ENCODE measurements around the gene CA12. TPM values are rescaled to one million over a fixed set of nuclear protein-coding genes. Genes with fewer than 3 reads are reported as not detected.

Gene CA12
- total RNA-seq, 1 experiment from 2014 or later, result 2.8 TPM

DNA sequence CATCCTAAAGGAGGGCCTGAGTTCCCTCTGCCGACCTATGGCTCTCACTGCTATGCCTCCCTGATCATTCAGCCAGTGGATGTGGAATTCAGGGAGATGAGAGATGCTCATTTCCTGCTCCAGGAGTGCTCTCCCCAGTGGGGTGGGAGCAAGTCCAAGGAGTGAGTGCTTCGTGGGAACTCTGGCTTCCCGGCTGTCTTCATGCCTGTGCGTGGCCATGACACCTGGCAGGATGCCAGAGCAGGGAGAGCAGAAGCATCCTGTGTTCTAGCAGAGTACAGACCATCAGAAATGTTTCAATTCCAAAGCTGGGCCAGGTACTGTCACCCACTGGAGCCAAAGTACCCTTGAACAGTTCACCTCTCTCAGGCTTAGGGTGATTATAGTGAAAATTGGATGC lies 59.1 kb downstream of the CA12 start:
- POLR2A ChIA-PET, result no interaction called here
- ATAC-seq, result no peak
- CTCF ChIA-PET, result interaction anchor here (0.9 kb wide), 1 partner anchor 17 kb away, joined by 5 read pairs; no protein-coding TSS in a partner anchor

DNA sequence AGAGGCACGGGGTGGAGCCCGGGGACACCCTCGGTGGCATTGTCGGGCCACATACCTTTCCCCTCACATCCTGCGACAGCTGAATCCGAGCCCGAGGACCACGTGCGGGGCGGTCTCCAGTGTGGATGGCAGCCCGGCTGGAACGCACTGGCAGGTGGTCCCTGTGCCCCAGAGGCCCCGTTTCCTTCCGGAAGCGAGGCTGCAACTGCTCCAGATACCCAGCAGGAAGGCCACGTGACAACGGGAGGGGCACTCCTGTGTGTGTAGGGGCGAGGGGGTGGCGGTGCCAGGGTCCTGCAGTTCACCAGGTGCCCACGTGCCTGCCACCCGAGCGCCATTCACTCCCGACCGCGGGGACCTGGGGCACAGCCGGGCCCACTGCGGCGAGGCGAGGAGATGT lies 60.2 kb downstream of the CA12 start:
- Mint-ChIP-seq H3K36me3 (no peaks in the 10 kb centered on the region), H3K9me3 (no peaks in the 10 kb centered on the region)
- CTCF ChIA-PET, result no interaction called here
- TF ChIP-seq JUN (CRISPR knock-in tag; IDR thresholded peaks at IDR 0.05) (no peak), ZNF121 (CRISPR knock-in tag; IDR thresholded peaks at IDR 0.05) (no peak), CBFB (CRISPR knock-in tag; IDR thresholded peaks at IDR 0.05; ENCODE audit: low read depth) (no peak), CREM (CRISPR knock-in tag; IDR thresholded peaks at IDR 0.05) (no peak), GRHL2 (CRISPR knock-in tag; IDR thresholded peaks at IDR 0.05; ENCODE audit: insufficient replicate concordance, severe bottlenecking) (no peak), NR2C2 (CRISPR knock-in tag; IDR thresholded peaks at IDR 0.05) (no peak), ZNF416 (CRISPR knock-in tag; IDR thresholded peaks at IDR 0.05) (no peak), NFE2L1 (CRISPR knock-in tag; IDR thresholded peaks at IDR 0.05) (no peak), ZNF423 (CRISPR knock-in tag; IDR thresholded peaks at IDR 0.05) (no peak), ZNF219 (CRISPR knock-in tag; IDR thresholded peaks at IDR 0.05; ENCODE audit: borderline replicate concordance) (no peak)
- TF ChIP-seq, protein P1, sequence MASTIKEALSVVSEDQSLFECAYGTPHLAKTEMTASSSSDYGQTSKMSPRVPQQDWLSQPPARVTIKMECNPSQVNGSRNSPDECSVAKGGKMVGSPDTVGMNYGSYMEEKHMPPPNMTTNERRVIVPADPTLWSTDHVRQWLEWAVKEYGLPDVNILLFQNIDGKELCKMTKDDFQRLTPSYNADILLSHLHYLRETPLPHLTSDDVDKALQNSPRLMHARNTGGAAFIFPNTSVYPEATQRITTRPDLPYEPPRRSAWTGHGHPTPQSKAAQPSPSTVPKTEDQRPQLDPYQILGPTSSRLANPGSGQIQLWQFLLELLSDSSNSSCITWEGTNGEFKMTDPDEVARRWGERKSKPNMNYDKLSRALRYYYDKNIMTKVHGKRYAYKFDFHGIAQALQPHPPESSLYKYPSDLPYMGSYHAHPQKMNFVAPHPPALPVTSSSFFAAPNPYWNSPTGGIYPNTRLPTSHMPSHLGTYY (CRISPR knock-in tag; IDR thresholded peaks at IDR 0.05), result no peak
- TF ChIP-seq, protein P2, sequence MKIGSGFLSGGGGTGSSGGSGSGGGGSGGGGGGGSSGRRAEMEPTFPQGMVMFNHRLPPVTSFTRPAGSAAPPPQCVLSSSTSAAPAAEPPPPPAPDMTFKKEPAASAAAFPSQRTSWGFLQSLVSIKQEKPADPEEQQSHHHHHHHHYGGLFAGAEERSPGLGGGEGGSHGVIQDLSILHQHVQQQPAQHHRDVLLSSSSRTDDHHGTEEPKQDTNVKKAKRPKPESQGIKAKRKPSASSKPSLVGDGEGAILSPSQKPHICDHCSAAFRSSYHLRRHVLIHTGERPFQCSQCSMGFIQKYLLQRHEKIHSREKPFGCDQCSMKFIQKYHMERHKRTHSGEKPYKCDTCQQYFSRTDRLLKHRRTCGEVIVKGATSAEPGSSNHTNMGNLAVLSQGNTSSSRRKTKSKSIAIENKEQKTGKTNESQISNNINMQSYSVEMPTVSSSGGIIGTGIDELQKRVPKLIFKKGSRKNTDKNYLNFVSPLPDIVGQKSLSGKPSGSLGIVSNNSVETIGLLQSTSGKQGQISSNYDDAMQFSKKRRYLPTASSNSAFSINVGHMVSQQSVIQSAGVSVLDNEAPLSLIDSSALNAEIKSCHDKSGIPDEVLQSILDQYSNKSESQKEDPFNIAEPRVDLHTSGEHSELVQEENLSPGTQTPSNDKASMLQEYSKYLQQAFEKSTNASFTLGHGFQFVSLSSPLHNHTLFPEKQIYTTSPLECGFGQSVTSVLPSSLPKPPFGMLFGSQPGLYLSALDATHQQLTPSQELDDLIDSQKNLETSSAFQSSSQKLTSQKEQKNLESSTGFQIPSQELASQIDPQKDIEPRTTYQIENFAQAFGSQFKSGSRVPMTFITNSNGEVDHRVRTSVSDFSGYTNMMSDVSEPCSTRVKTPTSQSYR (CRISPR knock-in tag; IDR thresholded peaks at IDR 0.05), result no peak
- TF ChIP-seq, protein P3, sequence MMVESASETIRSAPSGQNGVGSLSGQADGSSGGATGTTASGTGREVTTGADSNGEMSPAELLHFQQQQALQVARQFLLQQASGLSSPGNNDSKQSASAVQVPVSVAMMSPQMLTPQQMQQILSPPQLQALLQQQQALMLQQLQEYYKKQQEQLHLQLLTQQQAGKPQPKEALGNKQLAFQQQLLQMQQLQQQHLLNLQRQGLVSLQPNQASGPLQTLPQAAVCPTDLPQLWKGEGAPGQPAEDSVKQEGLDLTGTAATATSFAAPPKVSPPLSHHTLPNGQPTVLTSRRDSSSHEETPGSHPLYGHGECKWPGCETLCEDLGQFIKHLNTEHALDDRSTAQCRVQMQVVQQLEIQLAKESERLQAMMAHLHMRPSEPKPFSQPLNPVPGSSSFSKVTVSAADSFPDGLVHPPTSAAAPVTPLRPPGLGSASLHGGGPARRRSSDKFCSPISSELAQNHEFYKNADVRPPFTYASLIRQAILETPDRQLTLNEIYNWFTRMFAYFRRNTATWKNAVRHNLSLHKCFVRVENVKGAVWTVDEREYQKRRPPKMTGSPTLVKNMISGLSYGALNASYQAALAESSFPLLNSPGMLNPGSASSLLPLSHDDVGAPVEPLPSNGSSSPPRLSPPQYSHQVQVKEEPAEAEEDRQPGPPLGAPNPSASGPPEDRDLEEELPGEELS (CRISPR knock-in tag; IDR thresholded peaks at IDR 0.05), result no peak

More for the DNA sequence above, 59.1 kb downstream of the CA12 start:
- DNase-seq (ENCODE audit: low spot score), result no peak
- Mint-ChIP-seq H3K9me3 (no peaks in the 10 kb centered on the region), H3K36me3 (no peaks in the 10 kb centered on the region), H3K4me3 (no peak overlapping the region), H3K27ac (peak overlapping the region; percentile 71; the same call in 1 of the 2 replicates), H3K4me1 (peaks cover 16% of the 10 kb centered on the region), H3K27me3 (ENCODE audit: low read depth) (no peaks in the 10 kb centered on the region)
- TF ChIP-seq, protein P4, sequence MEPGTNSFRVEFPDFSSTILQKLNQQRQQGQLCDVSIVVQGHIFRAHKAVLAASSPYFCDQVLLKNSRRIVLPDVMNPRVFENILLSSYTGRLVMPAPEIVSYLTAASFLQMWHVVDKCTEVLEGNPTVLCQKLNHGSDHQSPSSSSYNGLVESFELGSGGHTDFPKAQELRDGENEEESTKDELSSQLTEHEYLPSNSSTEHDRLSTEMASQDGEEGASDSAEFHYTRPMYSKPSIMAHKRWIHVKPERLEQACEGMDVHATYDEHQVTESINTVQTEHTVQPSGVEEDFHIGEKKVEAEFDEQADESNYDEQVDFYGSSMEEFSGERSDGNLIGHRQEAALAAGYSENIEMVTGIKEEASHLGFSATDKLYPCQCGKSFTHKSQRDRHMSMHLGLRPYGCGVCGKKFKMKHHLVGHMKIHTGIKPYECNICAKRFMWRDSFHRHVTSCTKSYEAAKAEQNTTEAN (CRISPR knock-in tag; IDR thresholded peaks at IDR 0.05), result no peak
- TF ChIP-seq TEAD4 (CRISPR knock-in tag; IDR thresholded peaks at IDR 0.05), result no peak
- TF ChIP-seq, protein P5, sequence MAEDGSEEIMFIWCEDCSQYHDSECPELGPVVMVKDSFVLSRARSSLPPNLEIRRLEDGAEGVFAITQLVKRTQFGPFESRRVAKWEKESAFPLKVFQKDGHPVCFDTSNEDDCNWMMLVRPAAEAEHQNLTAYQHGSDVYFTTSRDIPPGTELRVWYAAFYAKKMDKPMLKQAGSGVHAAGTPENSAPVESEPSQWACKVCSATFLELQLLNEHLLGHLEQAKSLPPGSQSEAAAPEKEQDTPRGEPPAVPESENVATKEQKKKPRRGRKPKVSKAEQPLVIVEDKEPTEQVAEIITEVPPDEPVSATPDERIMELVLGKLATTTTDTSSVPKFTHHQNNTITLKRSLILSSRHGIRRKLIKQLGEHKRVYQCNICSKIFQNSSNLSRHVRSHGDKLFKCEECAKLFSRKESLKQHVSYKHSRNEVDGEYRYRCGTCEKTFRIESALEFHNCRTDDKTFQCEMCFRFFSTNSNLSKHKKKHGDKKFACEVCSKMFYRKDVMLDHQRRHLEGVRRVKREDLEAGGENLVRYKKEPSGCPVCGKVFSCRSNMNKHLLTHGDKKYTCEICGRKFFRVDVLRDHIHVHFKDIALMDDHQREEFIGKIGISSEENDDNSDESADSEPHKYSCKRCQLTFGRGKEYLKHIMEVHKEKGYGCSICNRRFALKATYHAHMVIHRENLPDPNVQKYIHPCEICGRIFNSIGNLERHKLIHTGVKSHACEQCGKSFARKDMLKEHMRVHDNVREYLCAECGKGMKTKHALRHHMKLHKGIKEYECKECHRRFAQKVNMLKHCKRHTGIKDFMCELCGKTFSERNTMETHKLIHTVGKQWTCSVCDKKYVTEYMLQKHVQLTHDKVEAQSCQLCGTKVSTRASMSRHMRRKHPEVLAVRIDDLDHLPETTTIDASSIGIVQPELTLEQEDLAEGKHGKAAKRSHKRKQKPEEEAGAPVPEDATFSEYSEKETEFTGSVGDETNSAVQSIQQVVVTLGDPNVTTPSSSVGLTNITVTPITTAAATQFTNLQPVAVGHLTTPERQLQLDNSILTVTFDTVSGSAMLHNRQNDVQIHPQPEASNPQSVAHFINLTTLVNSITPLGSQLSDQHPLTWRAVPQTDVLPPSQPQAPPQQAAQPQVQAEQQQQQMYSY (CRISPR knock-in tag; IDR thresholded peaks at IDR 0.05), result no peak
- TF ChIP-seq, protein P6, sequence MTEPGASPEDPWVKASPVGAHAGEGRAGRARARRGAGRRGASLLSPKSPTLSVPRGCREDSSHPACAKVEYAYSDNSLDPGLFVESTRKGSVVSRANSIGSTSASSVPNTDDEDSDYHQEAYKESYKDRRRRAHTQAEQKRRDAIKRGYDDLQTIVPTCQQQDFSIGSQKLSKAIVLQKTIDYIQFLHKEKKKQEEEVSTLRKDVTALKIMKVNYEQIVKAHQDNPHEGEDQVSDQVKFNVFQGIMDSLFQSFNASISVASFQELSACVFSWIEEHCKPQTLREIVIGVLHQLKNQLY (CRISPR knock-in tag; IDR thresholded peaks at IDR 0.05), result no peak
- TF ChIP-seq ZNF423 (CRISPR knock-in tag; IDR thresholded peaks at IDR 0.05), result no peak
- TF ChIP-seq, protein P7, sequence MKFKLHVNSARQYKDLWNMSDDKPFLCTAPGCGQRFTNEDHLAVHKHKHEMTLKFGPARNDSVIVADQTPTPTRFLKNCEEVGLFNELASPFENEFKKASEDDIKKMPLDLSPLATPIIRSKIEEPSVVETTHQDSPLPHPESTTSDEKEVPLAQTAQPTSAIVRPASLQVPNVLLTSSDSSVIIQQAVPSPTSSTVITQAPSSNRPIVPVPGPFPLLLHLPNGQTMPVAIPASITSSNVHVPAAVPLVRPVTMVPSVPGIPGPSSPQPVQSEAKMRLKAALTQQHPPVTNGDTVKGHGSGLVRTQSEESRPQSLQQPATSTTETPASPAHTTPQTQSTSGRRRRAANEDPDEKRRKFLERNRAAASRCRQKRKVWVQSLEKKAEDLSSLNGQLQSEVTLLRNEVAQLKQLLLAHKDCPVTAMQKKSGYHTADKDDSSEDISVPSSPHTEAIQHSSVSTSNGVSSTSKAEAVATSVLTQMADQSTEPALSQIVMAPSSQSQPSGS (CRISPR knock-in tag; IDR thresholded peaks at IDR 0.05; ENCODE audit: borderline replicate concordance, low read depth), result no peak
- TF ChIP-seq HMGA2 (CRISPR knock-in tag; IDR thresholded peaks at IDR 0.05), result no peak
- TF ChIP-seq ETV6 (CRISPR knock-in tag; IDR thresholded peaks at IDR 0.05), result no peak

More for the DNA sequence above, 60.2 kb downstream of the CA12 start:
- ATAC-seq (no peak), DNase-seq (ENCODE audit: low spot score) (no peak)
- H3K27ac Mint-ChIP-seq, result no peak overlapping the region
- H3K4me1 Mint-ChIP-seq, result peaks cover 19% of the 10 kb centered on the region
- H3K4me3 Mint-ChIP-seq, result no peak overlapping the region
- POLR2A ChIA-PET, result no interaction called here
- no peaks in the 10 kb centered on the region for H3K27me3 Mint-ChIP-seq (ENCODE audit: low read depth)
